Activated CD4-positive, alpha-beta T cell treated with anti-CD3 and anti-CD28 coated beads for 36 hours (primary cell): ENCODE measurements around the gene MGST2. TPM values are rescaled to one million over a fixed set of nuclear protein-coding genes. Genes with fewer than 3 reads are reported as not detected.

Experiments used
- ATAC-seq: fragments of 200-7000 bp; cut with Tn5 transposase; one replicate; pipeline ENCODE4 v1.10.0; 2021; ENCODE audit warnings: mild to moderate bottlenecking, moderate library complexity
- CTCF ChIA-PET: fragments of 350-600 bp; sonication (Branson Sonifier 250); formaldehyde crosslinking; loops from one replicate; lab custom pipeline; 2021; ENCODE audit warnings: antibody characterized with exemption; lab: Charles Lee
- POLR2A ChIA-PET: fragments of 350-600 bp; sonication (Branson Sonifier 250); formaldehyde crosslinking; loops from one replicate; lab custom pipeline; 2021; ENCODE audit warnings: antibody characterized with exemption, inconsistent platforms; lab: Charles Lee
- DNase-seq: peaks from one replicate; pipeline ENCODE4 v3.0.0-alpha.2; 2020
- H3K27ac Mint-ChIP-seq: one replicate; pipeline ENCODE4 v1.8.0; 2021; ENCODE audit warnings: mixed read lengths
- H3K27me3 Mint-ChIP-seq: one replicate; pipeline ENCODE4 v1.8.0; 2021; ENCODE audit warnings: mixed read lengths
- H3K36me3 Mint-ChIP-seq: one replicate; pipeline ENCODE4 v1.8.0; 2021; ENCODE audit warnings: low read depth, mixed read lengths
- H3K4me1 Mint-ChIP-seq: one replicate; pipeline ENCODE4 v1.8.0; 2021; ENCODE audit warnings: mixed read lengths
- H3K4me3 Mint-ChIP-seq: one replicate; pipeline ENCODE4 v1.8.0; 2021; ENCODE audit warnings: mild to moderate bottlenecking, moderate library complexity, mixed read lengths
- H3K9me3 Mint-ChIP-seq: one replicate; pipeline ENCODE4 v1.8.0; 2021; ENCODE audit warnings: low read depth, mixed read lengths
- intact Hi-C, 2 experiments: fragments of 100-400 bp; cut with DNase I in 1 of 2; cut with micrococcal nuclease in 1 of 2; formaldehyde crosslinking; loops; one replicate each; pipeline versions ENCODE4 v1.14.2 to v1.15.1; 2022 to 2024; cut with DNase I, micrococcal nuclease
- total RNA-seq, 2 experiments: library from RNA; stranded (reverse); gene quantifications; one replicate each; pipeline ENCODE4 v1.2.3, GENCODE V29; 2021

The MGST2 gene
- total RNA-seq, 2 experiments from 2014 or later = 28.9 to 32.8 TPM

DNA sequence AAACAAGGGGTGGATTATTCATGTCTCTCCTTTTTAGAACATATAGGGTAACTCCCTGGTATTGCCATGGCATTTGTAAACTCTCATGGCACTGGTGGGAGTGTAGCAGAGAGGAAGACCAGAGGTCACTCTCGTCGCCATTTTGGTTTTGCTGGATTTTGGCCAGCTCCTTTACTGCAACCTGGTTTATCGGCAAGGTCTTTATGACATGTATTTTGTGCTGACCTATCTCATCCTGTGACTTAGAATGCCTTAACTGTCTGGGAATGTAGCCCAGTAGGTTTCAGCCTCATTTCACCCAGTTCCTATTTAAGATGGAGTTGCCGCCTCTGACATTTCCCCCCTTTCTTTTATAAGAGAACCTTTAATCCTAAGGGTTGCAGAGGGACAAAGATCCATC, 45.8 kb downstream of the MGST2 start:
- no peak overlapping the region for H3K27ac Mint-ChIP-seq
- peaks cover 2% of the 10 kb centered on the region for H3K36me3 Mint-ChIP-seq
- ATAC-seq (no peak), DNase-seq (no peak)
- POLR2A ChIA-PET = no interaction called here
- CTCF ChIA-PET = interaction anchor here (0.6 kb wide), 1 partner anchor 288 kb away, joined by 3 read pairs; no protein-coding TSS in a partner anchor
- H3K27me3 Mint-ChIP-seq = no peaks in the 10 kb centered on the region
- no peaks in the 10 kb centered on the region for H3K9me3 Mint-ChIP-seq
- H3K4me1 Mint-ChIP-seq = no peaks in the 10 kb centered on the region
- intact Hi-C loops = no loop called here
- H3K4me3 Mint-ChIP-seq = no peak overlapping the region

GRCh38 chr4:139712882-139713281, 47.3 kb downstream of the MGST2 start:
- intact Hi-C loops = no loop called here
- ChIA-PET POLR2A (no interaction called here), CTCF (interaction anchor here (0.8 to 1.1 kb wide), 2 partner anchors 57 to 104 kb away, joined by 3 read pairs; no protein-coding TSS in a partner anchor)
- no peak overlapping the region for H3K4me3 Mint-ChIP-seq
- H3K9me3 Mint-ChIP-seq = no peaks in the 10 kb centered on the region
- no peak overlapping the region for H3K27ac Mint-ChIP-seq
- DNase-seq = no peak
- H3K27me3 Mint-ChIP-seq = no peaks in the 10 kb centered on the region
- no peaks in the 10 kb centered on the region for H3K4me1 Mint-ChIP-seq
- H3K36me3 Mint-ChIP-seq = peaks cover 1% of the 10 kb centered on the region
- ATAC-seq = no peak

DNA sequence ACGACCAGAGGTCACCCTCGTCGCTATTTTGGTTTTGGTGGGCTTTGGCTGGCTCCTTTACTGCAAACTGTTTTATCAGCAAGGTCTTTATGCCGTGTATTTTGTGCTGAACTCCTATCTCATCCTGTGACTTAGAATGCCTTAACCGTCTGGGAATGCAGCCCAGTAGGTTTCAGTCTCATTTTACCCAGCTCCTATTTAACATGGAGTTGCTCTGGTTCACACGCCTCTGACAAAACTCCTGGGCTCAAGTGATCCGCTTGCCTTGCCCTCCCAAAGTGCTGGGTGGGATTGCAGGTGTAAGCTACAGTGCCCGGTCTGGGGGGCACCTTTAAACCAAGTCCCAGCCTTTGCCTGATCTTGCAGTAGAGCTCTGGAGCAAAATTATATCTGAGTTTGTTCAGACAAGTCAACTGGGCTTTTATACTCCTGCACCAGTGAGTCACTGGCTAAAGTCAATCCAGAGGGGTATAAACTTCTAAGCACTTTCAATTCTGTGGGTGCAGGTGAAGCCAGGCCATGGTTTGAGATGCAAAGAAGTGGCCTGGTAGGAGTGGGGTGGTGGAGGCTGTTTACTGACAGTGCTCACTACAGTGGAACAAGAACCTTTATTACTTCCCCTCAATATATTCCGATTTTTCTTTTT, 50.2 kb downstream of the MGST2 start:
- ChIA-PET CTCF (no interaction called here), POLR2A (no interaction called here)
- intact Hi-C loops = no loop called here
- Mint-ChIP-seq H3K36me3 (no peaks in the 10 kb centered on the region), H3K9me3 (no peaks in the 10 kb centered on the region), H3K4me1 (no peaks in the 10 kb centered on the region), H3K27me3 (no peaks in the 10 kb centered on the region), H3K27ac (no peak overlapping the region), H3K4me3 (no peak overlapping the region)
- DNase-seq (no peak), ATAC-seq (no peak)

DNA sequence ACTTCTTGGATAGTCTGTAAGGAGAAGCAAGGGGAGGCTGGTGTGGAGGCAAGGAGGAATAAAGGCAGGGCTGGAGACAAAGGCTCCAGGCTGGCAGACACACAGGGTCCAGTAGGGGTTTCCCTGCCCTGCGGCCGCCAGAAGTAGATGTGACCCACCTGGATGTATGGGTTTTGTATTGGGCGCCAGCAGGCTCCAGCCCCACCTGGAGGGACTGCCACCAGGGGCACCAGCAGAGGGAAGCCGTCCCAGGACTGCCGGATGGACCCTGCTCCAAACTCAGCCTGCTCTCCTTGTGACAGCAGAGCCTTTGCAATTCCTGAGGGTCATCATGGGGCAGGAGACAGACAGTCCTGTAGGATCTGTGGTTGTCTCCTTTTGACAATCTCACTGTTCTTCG, 52.7 kb downstream of the MGST2 start:
- Mint-ChIP-seq H3K4me3 (no peak overlapping the region), H3K36me3 (no peaks in the 10 kb centered on the region), H3K9me3 (no peaks in the 10 kb centered on the region), H3K4me1 (no peaks in the 10 kb centered on the region), H3K27me3 (no peaks in the 10 kb centered on the region), H3K27ac (no peak overlapping the region)
- ATAC-seq (no peak), DNase-seq (no peak)
- intact Hi-C loops = no loop called here
- POLR2A ChIA-PET = no interaction called here
- CTCF ChIA-PET = no interaction called here

GRCh38 chr4:139718833-139719232, 53.2 kb downstream of the MGST2 start:
- H3K4me3 Mint-ChIP-seq = no peak overlapping the region
- POLR2A ChIA-PET = no interaction called here
- no peaks in the 10 kb centered on the region for H3K4me1 Mint-ChIP-seq
- no peaks in the 10 kb centered on the region for H3K9me3 Mint-ChIP-seq
- no peak overlapping the region for H3K27ac Mint-ChIP-seq
- CTCF ChIA-PET = interaction anchor here (1.2 kb wide), 1 partner anchor 102 kb away, joined by 4 read pairs; no protein-coding TSS in a partner anchor
- ATAC-seq (no peak), DNase-seq (no peak)
- no peaks in the 10 kb centered on the region for H3K36me3 Mint-ChIP-seq
- intact Hi-C loops = no loop called here
- no peaks in the 10 kb centered on the region for H3K27me3 Mint-ChIP-seq

- no peak overlapping the region for H3K4me3 Mint-ChIP-seq
- H3K27me3 Mint-ChIP-seq = no peaks in the 10 kb centered on the region
- no peak for DNase-seq
- H3K27ac Mint-ChIP-seq = no peak overlapping the region
- intact Hi-C loops = no loop called here
- no peaks in the 10 kb centered on the region for H3K4me1 Mint-ChIP-seq
- H3K9me3 Mint-ChIP-seq = no peaks in the 10 kb centered on the region
- ChIA-PET CTCF (interaction anchor here (1.2 kb wide), 1 partner anchor 103 kb away, joined by 4 read pairs; no protein-coding TSS in a partner anchor), POLR2A (interaction anchor here (0.7 kb wide), 1 partner anchor 1015 kb away, joined by 3 read pairs; no protein-coding TSS in a partner anchor)
- peaks cover 1% of the 10 kb centered on the region for H3K36me3 Mint-ChIP-seq
- no peak for ATAC-seq
Observed at GRCh38 chr4:139719381-139720101, 53.9 kb downstream of the MGST2 start.

DNA sequence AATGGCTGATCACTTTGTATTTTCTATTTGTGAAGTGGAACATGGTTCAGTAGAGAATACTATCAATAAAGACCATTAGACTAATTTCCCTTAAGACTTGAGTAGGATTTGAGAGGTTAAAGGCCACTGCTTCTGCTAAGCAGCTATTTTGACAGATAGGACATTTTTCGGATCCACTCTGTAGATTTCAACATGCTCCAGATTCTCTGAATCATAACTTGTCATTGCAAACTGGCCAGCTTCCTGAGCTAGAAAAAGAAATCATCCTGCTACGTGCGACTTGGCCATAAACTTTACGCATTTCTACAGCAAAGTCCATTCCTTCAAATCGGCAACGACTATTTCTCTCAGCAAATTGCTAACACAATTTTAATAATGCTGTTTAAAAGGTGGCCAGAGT, 55.2 kb downstream of the MGST2 start:
- CTCF ChIA-PET = interaction anchor here (1.2 kb wide), 1 partner anchor 12 kb away, joined by 4 read pairs; no protein-coding TSS in a partner anchor
- H3K9me3 Mint-ChIP-seq = no peaks in the 10 kb centered on the region
- ATAC-seq (no peak), DNase-seq (no peak)
- peaks cover 1% of the 10 kb centered on the region for H3K36me3 Mint-ChIP-seq
- H3K27ac Mint-ChIP-seq = no peak overlapping the region
- POLR2A ChIA-PET = no interaction called here
- H3K27me3 Mint-ChIP-seq = no peaks in the 10 kb centered on the region
- no peaks in the 10 kb centered on the region for H3K4me1 Mint-ChIP-seq
- H3K4me3 Mint-ChIP-seq = no peak overlapping the region
- intact Hi-C loops = no loop called here

- CTCF ChIA-PET = interaction anchor here (1.2 kb wide), 1 partner anchor 11 kb away, joined by 4 read pairs; no protein-coding TSS in a partner anchor
- no peak for ATAC-seq
Observed at GRCh38 chr4:139721789-139722188, 56.2 kb downstream of the MGST2 start.

GRCh38 chr4:139725236-139725635, 59.6 kb downstream of the MGST2 start:
- intact Hi-C loops = no loop called here
- no peaks in the 10 kb centered on the region for H3K4me1 Mint-ChIP-seq
- H3K36me3 Mint-ChIP-seq = peaks cover 1% of the 10 kb centered on the region
- POLR2A ChIA-PET = no interaction called here
- H3K4me3 Mint-ChIP-seq = no peak overlapping the region
- no peaks in the 10 kb centered on the region for H3K27me3 Mint-ChIP-seq
- no peak overlapping the region for H3K27ac Mint-ChIP-seq
- CTCF ChIA-PET = interaction anchor here (1.2 kb wide), 2 partner anchors 11 to 14 kb away, joined by 4 to 6 read pairs; no protein-coding TSS in a partner anchor
- DNase-seq (no peak), ATAC-seq (no peak)
- no peaks in the 10 kb centered on the region for H3K9me3 Mint-ChIP-seq

More at GRCh38 chr4:139721789-139722188, 56.2 kb downstream of the MGST2 start:
- intact Hi-C loops = no loop called here
- H3K4me1 Mint-ChIP-seq = no peaks in the 10 kb centered on the region
- no peaks in the 10 kb centered on the region for H3K9me3 Mint-ChIP-seq
- no peak overlapping the region for H3K4me3 Mint-ChIP-seq
- H3K27me3 Mint-ChIP-seq = no peaks in the 10 kb centered on the region
- no peak overlapping the region for H3K27ac Mint-ChIP-seq
- POLR2A ChIA-PET = no interaction called here
- peaks cover 1% of the 10 kb centered on the region for H3K36me3 Mint-ChIP-seq
- no peak for DNase-seq

- Mint-ChIP-seq H3K27ac (no peak overlapping the region), H3K4me1 (no peaks in the 10 kb centered on the region), H3K4me3 (no peak overlapping the region), H3K9me3 (no peaks in the 10 kb centered on the region), H3K27me3 (no peaks in the 10 kb centered on the region), H3K36me3 (peaks cover 1% of the 10 kb centered on the region)
- ATAC-seq (no peak), DNase-seq (no peak)
- intact Hi-C loops = no loop called here
- ChIA-PET POLR2A (no interaction called here), CTCF (interaction anchor here (0.8 kb wide), 1 partner anchor 636 kb away, joined by 3 read pairs; no protein-coding TSS in a partner anchor)
Observed at GRCh38 chr4:139726615-139727014, 61.0 kb downstream of the MGST2 start.

- H3K36me3 Mint-ChIP-seq = peaks cover 1% of the 10 kb centered on the region
- peaks cover 2% of the 10 kb centered on the region for H3K27me3 Mint-ChIP-seq
- intact Hi-C loops = no loop called here
- no peak overlapping the region for H3K4me3 Mint-ChIP-seq
- no peak overlapping the region for H3K27ac Mint-ChIP-seq
- no peaks in the 10 kb centered on the region for H3K4me1 Mint-ChIP-seq
- CTCF ChIA-PET = interaction anchor here (0.6 to 1.2 kb wide), 2 partner anchors 95 to 235 kb away, joined by 3 to 4 read pairs; no protein-coding TSS in a partner anchor
- H3K9me3 Mint-ChIP-seq = no peaks in the 10 kb centered on the region
- no peak for ATAC-seq
- POLR2A ChIA-PET = no interaction called here
- DNase-seq = no peak
Observed at GRCh38 chr4:139728146-139728545, 62.5 kb downstream of the MGST2 start.
